H1 (cell line): ENCODE results near the gene GPC4. TPM values are rescaled to one million over a fixed set of nuclear protein-coding genes. Genes with fewer than 3 reads are reported as not detected.

Experiments used
- CTCF ChIA-PET: fragments of 300-600 bp; sonication (Branson Sonifier 250); formaldehyde crosslinking; loops from one replicate; lab custom pipeline; 2021; ENCODE audit not compliant: partially characterized antibody; lab: Charles Lee
- POLR2A ChIA-PET: fragments of 300-600 bp; sonication (Branson Sonifier 250); formaldehyde crosslinking; loops from one replicate; lab custom pipeline; 2021; ENCODE audit warnings: inconsistent platforms; ENCODE audit not compliant: partially characterized antibody; lab: Charles Lee
- DNase-seq, 2 experiments: peaks; one replicate each; pipeline versions ENCODE4 v3.0.0 to v3.0.0-alpha.2; 2010 to 2022; ENCODE audit warnings: low spot score in 2 of 2, low read depth in 1 of 2, mixed read lengths in 1 of 2
- FAIRE-seq: peaks from 2 replicates; lab custom pipeline; 2011; peaks lifted over from hg19 to GRCh38; lab: Jason Lieb, UNC
- H2AFZ ChIP-seq: 2 replicates; pipeline ENCODE4 v1.8.1; 2012; ENCODE audit warnings: low read length, inconsistent platforms
- H2AK5ac ChIP-seq: 2 replicates; pipeline ENCODE4 v1.6.1; 2013; ENCODE audit warnings: low read depth, low read length
- H2BK120ac ChIP-seq: replicated peaks from 2 replicates; pipeline ENCODE3; 2013; ENCODE audit warnings: low read depth, low read length, inconsistent platforms
- H2BK12ac ChIP-seq: 2 replicates; pipeline ENCODE4 v1.6.1; 2013; ENCODE audit warnings: low read depth, low read length
- H2BK15ac ChIP-seq: 2 replicates; pipeline ENCODE4 v1.6.1; 2013; ENCODE audit warnings: low read length
- H2BK20ac ChIP-seq: 2 replicates; pipeline ENCODE4 v1.6.1; 2013; ENCODE audit warnings: low read length
- H2BK5ac ChIP-seq: 2 replicates; pipeline ENCODE4 v1.6.1; 2013; ENCODE audit warnings: low read depth, low read length
- H3K14ac ChIP-seq: 2 replicates; pipeline ENCODE4 v1.6.1; 2013; ENCODE audit warnings: inconsistent platforms; ENCODE audit not compliant: insufficient read length
- H3K18ac ChIP-seq: 2 replicates; pipeline ENCODE4 v1.6.1; 2013; ENCODE audit warnings: low read length; ENCODE audit errors: extremely low read depth
- H3K23ac ChIP-seq: 2 replicates; pipeline ENCODE4 v1.6.1; 2013; ENCODE audit warnings: inconsistent platforms; ENCODE audit not compliant: insufficient read length
- H3K23me2 ChIP-seq: 2 replicates; pipeline ENCODE4 v1.6.1; 2013; ENCODE audit warnings: low read depth, low read length
- H3K27ac ChIP-seq: 2 replicates; pipeline ENCODE4 v1.6.1; 2011; ENCODE audit warnings: low read depth, low read length, inconsistent platforms
- H3K27me3 ChIP-seq, 4 experiments: replicated peaks in 1 of 4; 1 replicate in 1 of 4; 2 replicates in 3 of 4; pipeline versions ENCODE4 v1.6.1 to v1.8.1; 2011 to 2013; ENCODE audit warnings: low read length in 3 of 4, mild to moderate bottlenecking in 3 of 4, inconsistent platforms in 2 of 4, mixed read lengths in 2 of 4, moderate library complexity in 1 of 4; ENCODE audit not compliant: control insufficient read depth in 3 of 4, insufficient read depth in 3 of 4; ENCODE audit errors: extremely low read depth in 1 of 4
- H3K36me3 ChIP-seq, 4 experiments: 2 replicates each; pipeline versions ENCODE4 v1.6.1 to v1.8.1; 2011 to 2013; ENCODE audit warnings: mild to moderate bottlenecking in 4 of 4, low read length in 3 of 4, moderate library complexity in 2 of 4, control low read depth in 1 of 4, inconsistent platforms in 1 of 4; ENCODE audit not compliant: insufficient read depth in 4 of 4, control insufficient read depth in 2 of 4
- H3K4ac ChIP-seq: replicated peaks from 2 replicates; pipeline ENCODE3; 2013; ENCODE audit warnings: low read length, low read depth, mixed read lengths, inconsistent platforms; ENCODE audit not compliant: insufficient read length
- H3K4me1 ChIP-seq, 4 experiments: replicated peaks in 1 of 4; 1 replicate in 1 of 4; 2 replicates in 3 of 4; pipeline versions ENCODE4 v1.6.1 to v1.8.1; 2011 to 2013; ENCODE audit warnings: low read length in 3 of 4, inconsistent platforms in 2 of 4, mixed read lengths in 1 of 4; ENCODE audit not compliant: insufficient read depth in 4 of 4, control insufficient read depth in 3 of 4
- H3K4me2 ChIP-seq, 2 experiments: 2 replicates each; pipeline versions ENCODE4 v1.6.1 to v1.8.1; 2011 to 2013; ENCODE audit warnings: low read depth in 2 of 2, low read length in 2 of 2, control low read depth in 1 of 2, inconsistent platforms in 1 of 2, mild to moderate bottlenecking in 1 of 2; ENCODE audit not compliant: insufficient read depth in 1 of 2
- H3K4me3 ChIP-seq, 4 experiments: fragments of 200-600, 300-600 bp in 1 of 4; sonication (generic), shearing (Covaris generic), sonication (Bioruptor Twin) in 1 of 4; 2 replicates each; pipeline versions ENCODE4 v1.5.1 to v1.8.1; 2011 to 2016; ENCODE audit warnings: low read length in 4 of 4, low read depth in 3 of 4, control low read depth in 2 of 4, inconsistent platforms in 2 of 4, mild to moderate bottlenecking in 2 of 4, mixed read lengths in 1 of 4, moderate library complexity in 1 of 4; ENCODE audit not compliant: insufficient read depth in 2 of 4; ENCODE audit errors: extremely low read depth in 1 of 4
- H3K56ac ChIP-seq: replicated peaks from 2 replicates; pipeline ENCODE3; 2013; ENCODE audit warnings: low read depth, mild to moderate bottlenecking, mixed read lengths, low read length, inconsistent platforms; ENCODE audit not compliant: insufficient read length
- H3K79me1 ChIP-seq: 2 replicates; pipeline ENCODE4 v1.6.1; 2013; ENCODE audit warnings: low read depth, low read length, control low read depth
- H3K79me2 ChIP-seq, 2 experiments: 2 replicates each; pipeline versions ENCODE4 v1.6.1 to v1.8.1; 2012 to 2013; ENCODE audit warnings: low read length in 2 of 2, mild to moderate bottlenecking in 2 of 2, inconsistent platforms in 1 of 2; ENCODE audit not compliant: insufficient read depth in 2 of 2, control insufficient read depth in 1 of 2
- H3K9ac ChIP-seq, 4 experiments: replicated peaks in 1 of 4; 1 replicate in 1 of 4; 2 replicates in 3 of 4; pipeline versions ENCODE4 v1.6.1 to v1.8.1; 2011 to 2013; ENCODE audit warnings: low read depth in 3 of 4, low read length in 3 of 4, control low read depth in 2 of 4, mild to moderate bottlenecking in 2 of 4, moderate library complexity in 2 of 4, inconsistent platforms in 1 of 4; ENCODE audit errors: extremely low read depth in 1 of 4
- H3K9me3 ChIP-seq, 2 experiments: 2 replicates each; pipeline versions ENCODE4 v1.6.1 to v1.8.1; 2012 to 2013; ENCODE audit warnings: mild to moderate bottlenecking in 2 of 2, moderate library complexity in 2 of 2, control low read depth in 1 of 2, inconsistent platforms in 1 of 2, low read depth in 1 of 2, low read length in 1 of 2, mixed read lengths in 1 of 2; ENCODE audit not compliant: insufficient read depth in 2 of 2
- H4K20me1 ChIP-seq, 2 experiments: replicated peaks in 1 of 2; 2 replicates each; pipeline versions ENCODE3 to v1.8.1; 2011 to 2013; ENCODE audit warnings: inconsistent platforms in 2 of 2, low read length in 2 of 2, mild to moderate bottlenecking in 1 of 2; ENCODE audit not compliant: insufficient read depth in 2 of 2, control insufficient read depth in 1 of 2
- H4K5ac ChIP-seq: 2 replicates; pipeline ENCODE4 v1.6.1; 2013; ENCODE audit warnings: low read length, low read depth, mixed read lengths, inconsistent platforms; ENCODE audit not compliant: insufficient read length
- H4K8ac ChIP-seq: 2 replicates; pipeline ENCODE4 v1.8.0; 2013; ENCODE audit warnings: mild to moderate bottlenecking, moderate library complexity, low read length, inconsistent platforms; ENCODE audit not compliant: insufficient read depth; ENCODE audit errors: extremely low read depth
- H4K91ac ChIP-seq: replicated peaks from 2 replicates; pipeline ENCODE3; 2013; ENCODE audit warnings: low read length, mixed read lengths, inconsistent platforms; ENCODE audit not compliant: insufficient read length
- BACH1 ChIP-seq: IDR thresholded peaks from 2 replicates; pipeline ENCODE4 v1.6.1; 2012; ENCODE audit warnings: low read length, improper control_type of control experiment
- CEBPB ChIP-seq: IDR thresholded peaks from 2 replicates; pipeline ENCODE4 v1.6.1; 2012; ENCODE audit warnings: low read depth, low read length
- MAFK ChIP-seq: IDR thresholded peaks from 2 replicates; pipeline ENCODE4 v1.6.1; 2012; ENCODE audit warnings: low read depth, mild to moderate bottlenecking, improper control_type of control experiment, low read length
- NRF1 ChIP-seq: IDR thresholded peaks from 2 replicates; pipeline ENCODE4 v1.6.1; 2011; ENCODE audit warnings: mild to moderate bottlenecking, low read depth, low read length, improper control_type of control experiment
- PHF8 ChIP-seq: fragments of 200-600 bp; sonication (generic); conservative IDR thresholded peaks from 2 replicates; pipeline ENCODE4 v1.7.1; 2012; ENCODE audit warnings: low read depth, mild to moderate bottlenecking, inconsistent platforms, low read length, moderate library complexity
- POLR2A ChIP-seq, 2 experiments: IDR thresholded peaks; 1 replicate in 1 of 2; 2 replicates in 1 of 2; pipeline ENCODE4 v1.6.1; 2011; ENCODE audit warnings: low read depth in 2 of 2, low read length in 2 of 2, mild to moderate bottlenecking in 2 of 2; ENCODE audit errors: control extremely low read depth in 1 of 2
- SAP30 ChIP-seq: fragments of 300-600 bp; sonication (generic); IDR thresholded peaks from 2 replicates; pipeline ENCODE4 v1.7.1; 2012; ENCODE audit warnings: low read length, moderate library complexity, mild to moderate bottlenecking, inconsistent platforms; ENCODE audit not compliant: insufficient read depth, insufficient replicate concordance
- SIX5 ChIP-seq: IDR thresholded peaks from 2 replicates; pipeline ENCODE4 v1.6.1; 2011; ENCODE audit warnings: mild to moderate bottlenecking, low read depth, low read length
- SUZ12 ChIP-seq: fragments of 200-600 bp; sonication (generic); IDR thresholded peaks from 2 replicates; pipeline ENCODE4 v1.6.1; 2012; ENCODE audit warnings: mild to moderate bottlenecking, inconsistent platforms, low read length, moderate library complexity, mixed read lengths
- WGBS, 2 experiments: shearing (Covaris generic) in 1 of 2; methylation state at CpG; one replicate each; pipeline versions ENCODE4 v1.1.6 to v1.1.7; 2013 to 2015; ENCODE audit warnings: low lambda C conversion rate in 2 of 2, mixed read lengths in 2 of 2, inconsistent platforms in 1 of 2, low coverage in 1 of 2, missing lambda C conversion rate in 1 of 2; ENCODE audit not compliant: insufficient replicate concordance in 2 of 2, insufficient coverage in 1 of 2, insufficient read length in 1 of 2; ENCODE audit errors: extremely low coverage in 1 of 2, missing lambda C conversion rate in 1 of 2; 5-methylcytosine and 5-hydroxymethylcytosine counted together
- polyA plus RNA-seq, 7 experiments: library from polyadenylated mRNA; depleted of rRNA in 3 of 7; stranded (reverse) in 5 of 7; unstranded in 2 of 7; fragments of >200 nt in 5 of 7; fragments of 200-250 nt in 2 of 7; gene quantifications; 1 replicate in 5 of 7; 2 replicates in 1 of 7; 4 replicates in 1 of 7; pipeline versions ENCODE4 v1.2.1 to v1.2.3, GENCODE V29; 2011 to 2013; ENCODE audit warnings: missing spikeins in 2 of 7, mixed read lengths in 2 of 7
- total RNA-seq: library from RNA; stranded (reverse); fragmentation: NEBNext Ultra II Directional; extraction: Animal tissue kit (Norgen Biotek cat#: 25700); gene quantifications from 2 replicates; pipeline ENCODE4 v1.2.1, GENCODE V29; 2021
- TF ChIP-seq, protein P1 (sequence below), 3 experiments: IDR thresholded peaks; 1 replicate in 2 of 3; 2 replicates in 1 of 3; pipeline versions ENCODE4 v1.5.1 to v1.6.1; 2011; ENCODE audit warnings: low read length in 3 of 3, mild to moderate bottlenecking in 3 of 3, inconsistent platforms in 2 of 3, low read depth in 1 of 3, moderate library complexity in 1 of 3; ENCODE audit not compliant: insufficient read depth in 1 of 3; ENCODE audit errors: control extremely low read depth in 1 of 3

GPC4 gene
- total and polyA plus RNA-seq, 2 of the 8 experiments (the other 6 are each of a cell fraction or from before 2014, with no cell fraction given): 46.8 to 230 TPM

DNA sequence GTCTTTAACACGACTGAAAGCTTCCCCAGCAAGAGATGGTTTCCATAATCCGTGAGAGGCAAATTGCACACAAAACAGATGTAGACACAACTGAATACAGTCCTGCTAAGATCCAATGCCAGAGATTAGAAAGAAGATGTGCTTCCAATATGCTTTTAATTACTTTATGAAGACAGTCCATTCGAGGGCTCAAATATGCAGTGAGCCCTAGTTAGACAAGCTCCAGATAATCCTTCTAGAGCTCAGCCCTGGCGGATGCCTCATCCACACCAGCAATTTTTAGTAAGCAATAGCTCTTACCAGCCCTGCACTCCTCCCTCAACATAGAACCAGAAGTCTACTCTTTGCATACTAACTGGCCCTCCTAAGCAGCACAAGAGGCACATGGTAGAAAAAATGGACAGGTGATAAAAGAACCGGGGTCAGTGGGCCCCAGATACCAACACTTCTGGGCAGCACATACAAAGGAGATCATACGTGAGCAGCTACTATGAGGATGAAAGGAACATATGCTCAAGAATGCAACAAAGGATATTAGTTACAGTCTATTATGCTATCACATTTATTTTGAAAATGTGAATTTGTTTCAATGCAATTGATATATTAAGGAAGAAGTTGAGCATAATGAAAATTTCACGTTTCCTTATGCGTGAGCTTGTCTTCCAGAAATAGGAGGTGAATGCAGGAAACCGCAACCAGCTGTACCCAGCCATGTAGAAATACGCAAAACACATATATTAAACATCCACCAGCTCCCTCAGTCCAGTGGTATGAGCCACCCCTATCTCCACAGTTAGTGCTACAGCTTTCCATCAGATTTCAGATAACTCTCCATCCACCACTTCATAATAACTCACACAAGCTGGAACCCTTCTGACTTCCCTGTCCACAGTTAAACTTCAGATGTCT is 34.3 kb downstream of the GPC4 start:
- ChIA-PET POLR2A (interaction anchor here (1.1 to 2.5 kb wide), 2 partner anchors 10 to 41 kb away, joined by 3 to 10 read pairs; no protein-coding TSS in a partner anchor), CTCF (no interaction called here)
- no peak for TF ChIP-seq BACH1
- no peak for TF ChIP-seq SIX5
- no peak for TF ChIP-seq SUZ12
- TF ChIP-seq MAFK: no peak
- TF ChIP-seq, protein P1, sequence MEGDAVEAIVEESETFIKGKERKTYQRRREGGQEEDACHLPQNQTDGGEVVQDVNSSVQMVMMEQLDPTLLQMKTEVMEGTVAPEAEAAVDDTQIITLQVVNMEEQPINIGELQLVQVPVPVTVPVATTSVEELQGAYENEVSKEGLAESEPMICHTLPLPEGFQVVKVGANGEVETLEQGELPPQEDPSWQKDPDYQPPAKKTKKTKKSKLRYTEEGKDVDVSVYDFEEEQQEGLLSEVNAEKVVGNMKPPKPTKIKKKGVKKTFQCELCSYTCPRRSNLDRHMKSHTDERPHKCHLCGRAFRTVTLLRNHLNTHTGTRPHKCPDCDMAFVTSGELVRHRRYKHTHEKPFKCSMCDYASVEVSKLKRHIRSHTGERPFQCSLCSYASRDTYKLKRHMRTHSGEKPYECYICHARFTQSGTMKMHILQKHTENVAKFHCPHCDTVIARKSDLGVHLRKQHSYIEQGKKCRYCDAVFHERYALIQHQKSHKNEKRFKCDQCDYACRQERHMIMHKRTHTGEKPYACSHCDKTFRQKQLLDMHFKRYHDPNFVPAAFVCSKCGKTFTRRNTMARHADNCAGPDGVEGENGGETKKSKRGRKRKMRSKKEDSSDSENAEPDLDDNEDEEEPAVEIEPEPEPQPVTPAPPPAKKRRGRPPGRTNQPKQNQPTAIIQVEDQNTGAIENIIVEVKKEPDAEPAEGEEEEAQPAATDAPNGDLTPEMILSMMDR (IDR thresholded peaks at IDR 0.05; ENCODE audit: control extremely low read depth in 1 of 3, insufficient read depth in 1 of 3, low read depth in 1 of 3, low read length in 3 of 3): no peak
- TF ChIP-seq POLR2A (IDR thresholded peaks at IDR 0.05; ENCODE audit: control extremely low read depth in 1 of 2, low read depth in 2 of 2, low read length in 2 of 2): no peak
- no peak for TF ChIP-seq NRF1
- TF ChIP-seq PHF8: no peak
- no peak for TF ChIP-seq CEBPB
- no peak for TF ChIP-seq SAP30

More for the DNA sequence above, 34.3 kb downstream of the GPC4 start:
- WGBS, 2 experiments: 93% methylated on average over 10 of the region's 10 CpGs; no CpG with 5 or more reads in 1 of the 2 experiments
- Histone ChIP-seq H3K79me1 (no peaks in the 10 kb centered on the region), H4K5ac (no peak overlapping the region), H2BK5ac (no peak overlapping the region), H3K18ac (no peak overlapping the region), H4K91ac (no peak overlapping the region), H3K27ac (no peak overlapping the region), H2BK120ac (no peak overlapping the region), H2AFZ (no peak overlapping the region), H3K9ac (no peak overlapping the region), H3K36me3 (peaks cover 0 to 6% (median 0%) of the 10 kb centered on the region in 4 experiments; a peak in 1 of 8 replicates), H2BK12ac (no peak overlapping the region), H3K4ac (no peak overlapping the region), H2BK15ac (no peak overlapping the region), H3K23me2 (no peaks in the 10 kb centered on the region), H2BK20ac (no peak overlapping the region), H3K56ac (no peak overlapping the region), H3K9me3 (no peaks in the 10 kb centered on the region), H3K14ac (no peak overlapping the region), H3K4me2 (no peak overlapping the region), H2AK5ac (no peak overlapping the region), H3K27me3 (no peaks in the 10 kb centered on the region), H3K23ac (no peak overlapping the region), H3K79me2 (peaks cover 7 to 94% of the 10 kb centered on the region in 2 experiments; a peak in 3 of 4 replicates), H4K8ac (no peak overlapping the region), H3K4me3 (no peak overlapping the region), H4K20me1 (peaks cover 9 to 15% of the 10 kb centered on the region in 2 experiments), H3K4me1 (peaks cover 4 to 13% (median 10%) of the 10 kb centered on the region in 4 experiments)
- FAIRE-seq (no peak), DNase-seq (no peak)
